A204.1 (cell line): ENCODE results near the gene HSH2D.
"Not testable (repeated sequence)": the region's sequence is repeated elsewhere in the genome, so short reads cannot be mapped to it uniquely, and the experiment has no call there.

Source experiments
- FAIRE-seq: peaks from 2 replicates; lab custom pipeline; 2012; peaks lifted over from hg19 to GRCh38; lab: Jason Lieb, UNC

HSH2D gene

GRCh38 chr19:16143399-16144215 lies at the start of gene HSH2D:
Gene HSH2D, plus strand, starts transcription at chr19:16143685. Its CDS starts 5,066 bp downstream, at chr19:16148751.
- FAIRE-seq: no peak

DNA sequence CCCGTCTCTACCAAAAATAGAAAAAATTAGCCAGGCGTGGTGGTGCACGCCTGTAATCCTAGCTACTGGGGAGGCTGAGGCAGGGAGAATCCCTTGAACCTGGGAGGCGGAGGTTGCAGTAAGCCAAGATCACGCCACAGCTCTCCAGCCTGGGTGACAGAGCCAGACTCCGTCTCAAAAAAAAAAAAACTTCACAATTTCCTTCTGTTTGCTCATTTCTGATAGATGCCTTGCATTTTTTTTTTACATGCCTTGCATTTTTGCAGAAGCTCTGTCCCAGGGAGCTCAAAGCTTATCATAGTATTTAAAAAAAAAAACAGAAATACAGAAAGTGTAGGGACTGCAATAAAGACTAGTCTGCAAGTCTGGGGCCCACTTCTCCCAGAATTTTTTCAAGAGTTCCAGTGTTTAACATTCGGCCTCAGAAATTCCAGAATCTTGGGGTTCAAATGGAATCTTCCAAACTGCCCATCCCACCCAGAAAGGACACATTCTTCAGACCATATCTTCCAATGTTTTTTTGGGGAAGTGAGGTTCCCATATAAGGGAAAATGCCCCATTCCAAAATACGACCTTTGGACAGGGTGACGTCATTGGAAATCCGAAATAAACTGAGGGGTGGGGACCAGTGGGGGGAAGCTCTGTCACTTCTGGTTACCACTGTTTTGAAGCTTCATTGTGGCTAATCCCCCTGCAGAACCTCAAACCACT lies 49.0 kb upstream of the HSH2D start:
- no peak for FAIRE-seq

- FAIRE-seq: no peak
Observed at GRCh38 chr19:16095071-16095571, 48.4 kb upstream of the HSH2D start.

DNA sequence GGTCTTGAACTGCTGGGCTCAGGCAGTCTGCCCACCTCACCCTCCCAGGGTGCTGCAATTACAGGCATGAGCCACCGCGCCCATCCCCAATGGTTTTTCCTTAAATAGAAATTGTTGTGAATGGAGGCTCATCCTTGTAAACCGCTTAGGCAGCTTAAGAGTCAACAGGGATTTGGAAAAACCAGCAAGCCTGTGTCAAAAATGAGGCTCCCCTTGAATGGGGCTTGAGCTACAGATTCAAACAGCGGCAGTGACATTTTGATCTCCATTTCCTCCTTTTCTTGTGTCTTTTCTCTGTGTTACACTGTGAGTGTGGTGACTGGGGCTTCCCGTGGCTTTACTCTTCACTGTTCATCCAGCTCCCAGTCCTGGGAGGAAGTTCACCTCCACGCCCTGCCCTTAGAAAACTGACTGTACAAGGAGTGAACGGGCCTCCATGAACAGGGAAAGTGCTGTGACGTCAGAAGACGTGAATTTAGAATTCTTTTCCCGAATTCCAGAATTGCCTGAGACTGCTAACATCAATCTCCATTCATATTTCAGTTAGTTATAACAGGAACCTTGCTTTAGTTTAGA lies 47.1 kb upstream of the HSH2D start:
- FAIRE-seq: no peak

- FAIRE-seq: no peak
Observed at GRCh38 chr19:16098416-16098768, 45.1 kb upstream of the HSH2D start.

DNA sequence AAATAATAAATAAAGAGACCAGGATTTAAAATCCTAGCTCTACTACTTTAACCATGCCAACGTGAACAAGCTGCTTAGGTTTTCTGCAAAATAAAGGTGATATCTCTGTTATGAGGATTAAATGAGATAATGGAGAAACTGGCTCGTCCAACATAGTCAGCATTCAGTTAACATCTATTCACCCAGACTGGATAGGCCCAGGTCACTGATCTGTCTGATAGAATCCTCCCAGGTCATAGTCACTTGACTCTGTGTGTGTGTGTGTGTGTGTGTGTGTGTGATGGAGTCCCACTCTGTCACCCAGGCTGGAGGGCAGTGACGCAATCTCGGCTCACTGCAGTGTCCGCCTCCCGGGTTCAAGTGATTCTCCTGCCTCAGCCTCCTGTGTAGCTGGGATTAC lies 44.7 kb upstream of the HSH2D start:
- no peak for FAIRE-seq

- not testable (repeated sequence) for FAIRE-seq
Observed at GRCh38 chr19:16099314-16099965, 44.0 kb upstream of the HSH2D start.

DNA sequence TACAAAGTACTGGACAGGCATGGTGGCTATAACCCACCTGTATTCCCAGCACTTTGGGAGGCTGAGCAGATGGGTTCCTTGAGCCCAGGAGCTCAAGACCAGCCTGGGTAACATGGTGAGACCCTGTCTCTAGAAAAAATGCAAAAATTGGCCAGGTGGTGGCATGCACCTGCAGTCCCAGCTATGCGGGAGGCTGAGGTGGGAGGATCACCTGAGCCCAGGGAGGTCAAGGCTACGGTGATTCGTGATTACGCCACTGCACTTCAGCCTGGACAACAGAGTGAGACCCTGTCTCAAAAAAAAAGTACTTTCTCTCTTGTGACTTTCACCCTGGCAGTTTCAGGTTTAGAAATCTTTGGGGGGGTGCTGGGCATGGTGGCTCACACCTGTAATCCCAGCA lies 43.0 kb upstream of the HSH2D start:
- no peak for FAIRE-seq

- FAIRE-seq: no peak
Observed at GRCh38 chr19:16104722-16105121, 38.8 kb upstream of the HSH2D start.

GRCh38 chr19:16106121-16106520 lies 37.4 kb upstream of the HSH2D start:
- FAIRE-seq: no peak

DNA sequence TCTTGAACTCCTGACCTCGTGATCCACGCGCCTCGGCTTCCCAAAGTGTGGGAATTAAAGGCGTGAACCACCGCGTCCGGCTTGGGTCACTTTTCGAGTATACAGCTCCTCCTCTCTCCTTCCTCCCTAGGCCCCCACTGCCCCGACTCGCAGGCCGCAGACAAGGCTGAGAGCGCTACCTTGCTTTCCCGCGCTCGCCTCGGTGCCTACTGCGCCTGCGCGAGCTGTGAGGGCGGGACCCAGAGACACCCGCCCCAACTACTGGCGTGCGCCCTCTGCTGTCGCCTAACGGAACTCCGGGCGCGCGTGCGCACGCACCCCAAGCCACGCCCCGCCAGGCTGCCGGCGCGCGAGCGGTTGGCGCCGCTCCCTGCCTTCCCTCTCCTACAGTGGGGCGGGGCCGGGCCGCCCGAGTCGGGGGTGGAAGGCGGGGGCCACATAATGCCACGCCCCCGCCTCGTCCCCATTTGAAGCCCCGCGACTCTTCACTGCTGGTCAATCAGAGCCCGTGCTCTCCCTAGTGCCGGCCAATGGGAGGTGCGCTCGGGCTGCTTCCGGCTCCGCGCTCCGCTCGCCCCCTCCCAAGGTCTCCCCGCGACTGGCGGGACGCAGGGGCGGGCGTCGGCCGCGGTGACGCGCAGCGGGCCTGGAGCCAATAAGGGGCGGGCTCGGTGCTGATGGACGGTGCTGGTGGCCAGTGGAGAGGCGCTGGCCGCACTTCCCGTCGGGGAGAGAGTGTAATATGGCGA lies 32.2 kb upstream of the HSH2D start, which contains the start of gene RAB8A:
Gene RAB8A, plus strand, starts transcription at position 730 of the 749 bp plus-strand sequence. Its CDS starts 13 bp downstream, at position 743.
- FAIRE-seq: peak; percentile 91

GRCh38 chr19:16111909-16112752 lies 31.4 kb upstream of the HSH2D start:
- no peak for FAIRE-seq

DNA sequence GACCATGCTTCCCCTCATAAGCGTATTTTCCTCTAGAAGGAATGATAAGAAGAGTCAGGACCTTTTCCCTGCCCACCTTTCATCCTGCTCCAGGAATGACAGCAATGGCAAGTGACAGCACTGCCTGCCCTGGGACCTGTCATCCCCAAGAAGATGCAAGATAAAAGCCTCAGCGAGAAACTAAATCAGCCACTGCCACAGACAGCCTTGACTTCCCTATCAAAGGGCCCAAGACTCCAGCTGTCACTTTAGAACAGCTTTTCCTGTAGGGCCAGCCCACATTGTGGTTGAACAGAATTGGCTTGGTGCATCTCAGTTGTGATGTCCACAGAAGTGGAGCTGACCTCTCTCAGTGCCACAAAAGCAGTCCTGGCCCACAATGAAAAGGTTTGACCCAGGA lies 30.7 kb upstream of the HSH2D start:
- no peak for FAIRE-seq

GRCh38 chr19:16113727-16114126 lies 29.8 kb upstream of the HSH2D start:
- FAIRE-seq: no peak

GRCh38 chr19:16115301-16116039 lies 28.0 kb upstream of the HSH2D start:
- FAIRE-seq: no peak

- FAIRE-seq: no peak
Observed at GRCh38 chr19:16116067-16116466, 27.4 kb upstream of the HSH2D start.

GRCh38 chr19:16117594-16118033 lies 25.9 kb upstream of the HSH2D start:
- FAIRE-seq: no peak

DNA sequence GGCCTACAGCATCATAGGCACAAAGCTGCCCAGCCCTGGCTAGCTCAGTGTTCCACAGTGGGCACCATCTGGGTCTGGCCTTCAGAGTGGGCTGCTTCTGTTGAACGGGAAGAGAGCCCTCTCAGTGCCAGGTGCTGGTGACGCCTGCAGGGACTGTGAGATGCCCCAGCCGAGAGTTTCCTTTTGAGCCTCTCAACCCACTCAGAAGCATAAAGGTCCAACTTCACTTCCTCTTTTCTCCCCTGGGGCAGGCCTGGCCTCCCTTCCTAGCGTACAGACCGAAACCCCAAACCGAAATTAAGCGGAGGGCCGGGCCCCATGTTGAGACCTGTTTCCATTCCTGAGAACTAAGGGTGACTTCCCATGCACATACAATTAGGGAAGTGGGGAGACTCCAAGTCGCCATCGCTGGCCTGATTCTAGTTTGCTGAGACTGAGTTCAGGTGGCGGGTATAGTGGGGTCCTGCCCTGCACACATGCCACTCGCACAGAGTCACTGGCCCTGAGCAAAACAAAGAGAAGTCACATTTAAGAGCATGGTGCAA lies 24.9 kb upstream of the HSH2D start:
- no peak for FAIRE-seq

DNA sequence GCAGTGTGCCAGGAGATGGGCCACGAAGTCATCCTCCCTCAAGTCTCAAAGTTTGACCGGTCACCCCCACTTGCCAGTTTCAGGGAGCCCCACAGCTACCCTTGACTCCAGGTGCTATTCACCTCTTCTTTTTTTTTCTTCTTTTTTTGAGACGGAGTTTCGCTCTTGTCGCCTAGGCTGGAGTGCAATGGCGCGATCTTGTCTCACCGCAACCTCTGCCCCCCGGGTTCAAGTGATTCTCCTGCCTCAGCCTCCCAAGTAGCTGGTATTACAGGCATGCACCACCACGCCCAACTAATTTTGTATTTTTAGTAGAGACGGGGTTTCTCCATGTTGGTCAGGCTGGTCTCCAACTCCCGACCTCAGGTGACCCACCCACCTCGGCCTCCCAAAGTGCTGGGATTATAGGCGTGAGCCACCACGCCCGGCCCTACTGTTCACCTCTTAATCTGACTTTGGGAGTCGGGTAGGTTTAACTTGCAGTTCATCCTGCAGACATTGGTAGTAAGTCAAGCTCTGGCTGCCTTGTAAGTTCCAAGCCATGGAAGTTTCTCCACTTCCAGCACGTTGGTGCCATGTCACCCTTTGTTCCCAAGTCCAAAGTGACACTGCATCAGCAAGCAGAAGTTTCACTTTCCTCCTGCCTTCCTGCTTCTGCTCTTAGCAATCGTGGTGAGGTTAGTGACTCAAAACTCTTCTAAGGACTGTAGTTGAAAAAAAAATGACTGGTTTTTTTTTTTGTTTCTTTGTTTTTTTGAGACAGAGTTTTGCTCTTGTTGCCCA lies 24.2 kb upstream of the HSH2D start:
- not testable (repeated sequence) for FAIRE-seq
